Dendritic cell treated with granulocyte-macrophage colony-stimulating factor and Interleukin-4, amounts not matched to agents 40 ng/mL and 50 ng/mL, for 4 days (primary cell): ENCODE results near the gene PEX3.
A peak's percentile ranks its signal among the peaks of the same experiment; 100 is the strongest.
"Not testable (repeated sequence)": the region's sequence is repeated elsewhere in the genome, so short reads cannot be mapped to it uniquely, and the experiment has no call there.

Source experiments
- H3K27ac Mint-ChIP-seq: one replicate; pipeline ENCODE4 v1.8.0; 2022; ENCODE audit warnings: mild to moderate bottlenecking, mixed read lengths
- H3K27me3 Mint-ChIP-seq: one replicate; pipeline ENCODE4 v1.8.0; 2022; ENCODE audit warnings: mild to moderate bottlenecking, mixed read lengths
- H3K36me3 Mint-ChIP-seq: one replicate; pipeline ENCODE4 v1.8.0; 2022; ENCODE audit warnings: low read depth, mixed read lengths
- H3K4me1 Mint-ChIP-seq: one replicate; pipeline ENCODE4 v1.8.0; 2022; ENCODE audit warnings: low read depth, mixed read lengths
- H3K4me3 Mint-ChIP-seq: one replicate; pipeline ENCODE4 v1.8.0; 2022; ENCODE audit warnings: mild to moderate bottlenecking, moderate library complexity, mixed read lengths
- H3K9me3 Mint-ChIP-seq: one replicate; pipeline ENCODE4 v1.8.0; 2022; ENCODE audit warnings: mixed read lengths
- intact Hi-C: fragments of 100-400 bp; cut with micrococcal nuclease; formaldehyde crosslinking; loops from one replicate; pipeline ENCODE4 v1.15.0; 2022

The PEX3 gene

GRCh38 chr6:143427109-143427817 lies 23.3 kb upstream of the PEX3 start:
- Mint-ChIP-seq H3K4me3 (no peak overlapping the region), H3K27me3 (no peaks in the 10 kb centered on the region), H3K9me3 (no peaks in the 10 kb centered on the region), H3K27ac (no peak overlapping the region), H3K4me1 (no peaks in the 10 kb centered on the region), H3K36me3 (peaks cover 7% of the 10 kb centered on the region)
- intact Hi-C loops, result loop anchor here (1.0 to 5.0 kb wide), 4 partner anchors 195 to 950 kb away; no protein-coding TSS in a partner anchor

GRCh38 chr6:143429970-143430369 lies 20.6 kb upstream of the PEX3 start:
- intact Hi-C loops, result loop anchor here (5.0 to 10.0 kb wide), 2 partner anchors 865 to 953 kb away; no protein-coding TSS in a partner anchor
- Mint-ChIP-seq H3K4me3 (no peak overlapping the region), H3K27ac (no peak overlapping the region), H3K4me1 (no peaks in the 10 kb centered on the region), H3K36me3 (peaks cover 11% of the 10 kb centered on the region), H3K9me3 (no peaks in the 10 kb centered on the region), H3K27me3 (no peaks in the 10 kb centered on the region)

- H3K4me3 Mint-ChIP-seq, result no peak overlapping the region
- intact Hi-C loops, result loop anchor here (10.0 kb wide), 1 partner anchor 866 kb away; no protein-coding TSS in a partner anchor
- H3K27me3 Mint-ChIP-seq, result no peaks in the 10 kb centered on the region
- peaks cover 15% of the 10 kb centered on the region for H3K36me3 Mint-ChIP-seq
- no peaks in the 10 kb centered on the region for H3K4me1 Mint-ChIP-seq
- H3K27ac Mint-ChIP-seq, result no peak overlapping the region
- no peaks in the 10 kb centered on the region for H3K9me3 Mint-ChIP-seq
These were observed 19.4 kb upstream of the PEX3 start for GRCh38 chr6:143431226-143431625.

GRCh38 chr6:143432588-143432987 lies 18.0 kb upstream of the PEX3 start:
- no peaks in the 10 kb centered on the region for H3K27me3 Mint-ChIP-seq
- no peaks in the 10 kb centered on the region for H3K4me1 Mint-ChIP-seq
- H3K4me3 Mint-ChIP-seq, result no peak overlapping the region
- intact Hi-C loops, result loop anchor here (10.0 kb wide), 1 partner anchor 868 kb away; no protein-coding TSS in a partner anchor
- no peak overlapping the region for H3K27ac Mint-ChIP-seq
- H3K36me3 Mint-ChIP-seq, result peaks cover 20% of the 10 kb centered on the region
- no peaks in the 10 kb centered on the region for H3K9me3 Mint-ChIP-seq

- Mint-ChIP-seq H3K27ac (no peak overlapping the region), H3K4me3 (no peak overlapping the region), H3K4me1 (no peaks in the 10 kb centered on the region), H3K27me3 (no peaks in the 10 kb centered on the region), H3K36me3 (peaks cover 19% of the 10 kb centered on the region), H3K9me3 (peaks cover 7% of the 10 kb centered on the region)
- intact Hi-C loops, result loop anchor here (10.0 kb wide), 1 partner anchor 1296 kb away; the partner anchor contains the start of genes NMBR and VTA1
These were observed 9.6 kb upstream of the PEX3 start for GRCh38 chr6:143441010-143441409.

GRCh38 chr6:143441680-143442545 lies 8.7 kb upstream of the PEX3 start:
- intact Hi-C loops, result loop anchor here (10.0 kb wide), 1 partner anchor 1297 kb away; the partner anchor contains the start of genes NMBR and VTA1
- Mint-ChIP-seq H3K4me3 (no peak overlapping the region), H3K4me1 (no peaks in the 10 kb centered on the region), H3K9me3 (peaks cover 7% of the 10 kb centered on the region), H3K36me3 (peaks cover 13% of the 10 kb centered on the region), H3K27ac (no peak overlapping the region), H3K27me3 (no peaks in the 10 kb centered on the region)

- intact Hi-C loops, result loop anchor here (10.0 kb wide), 1 partner anchor 1298 kb away; the partner anchor contains the start of genes NMBR and VTA1
- H3K27me3 Mint-ChIP-seq, result no peaks in the 10 kb centered on the region
- H3K36me3 Mint-ChIP-seq, result peaks cover 11% of the 10 kb centered on the region
- H3K4me3 Mint-ChIP-seq, result no peak overlapping the region
- peaks cover 7% of the 10 kb centered on the region for H3K9me3 Mint-ChIP-seq
- no peak overlapping the region for H3K27ac Mint-ChIP-seq
- no peaks in the 10 kb centered on the region for H3K4me1 Mint-ChIP-seq
These were observed 7.5 kb upstream of the PEX3 start for GRCh38 chr6:143443096-143443495.

- not testable (repeated sequence) for H3K4me1 Mint-ChIP-seq, H3K4me3 Mint-ChIP-seq, H3K9me3 Mint-ChIP-seq, H3K27me3 Mint-ChIP-seq, H3K27ac Mint-ChIP-seq
- H3K36me3 Mint-ChIP-seq, result peaks cover 11% of the 10 kb centered on the region
- intact Hi-C loops, result loop anchor here (10.0 kb wide), 1 partner anchor 1303 kb away; the partner anchor contains the start of genes NMBR and VTA1
These were observed 2.7 kb upstream of the PEX3 start for GRCh38 chr6:143447865-143448264.

- Mint-ChIP-seq H3K36me3 (peaks cover 11% of the 10 kb centered on the region), H3K4me3 (no peak overlapping the region), H3K27me3 (no peaks in the 10 kb centered on the region), H3K27ac (no peak overlapping the region), H3K9me3 (no peaks in the 10 kb centered on the region), H3K4me1 (peaks cover 9% of the 10 kb centered on the region)
- intact Hi-C loops, result loop anchor here (10.0 kb wide), 1 partner anchor 1304 kb away; the partner anchor contains the start of genes NMBR and VTA1
These were observed 1.4 kb upstream of the PEX3 start for GRCh38 chr6:143449082-143449713.

- Mint-ChIP-seq H3K27me3 (no peaks in the 10 kb centered on the region), H3K27ac (peak overlapping the region; percentile 94), H3K4me1 (peaks cover 9% of the 10 kb centered on the region), H3K4me3 (peak overlapping the region; percentile 98), H3K9me3 (no peaks in the 10 kb centered on the region), H3K36me3 (peaks cover 11% of the 10 kb centered on the region)
- intact Hi-C loops, result loop anchor here (10.0 kb wide), 1 partner anchor 1305 kb away; the partner anchor contains the start of genes NMBR and VTA1
These were observed 722 bp upstream of the PEX3 start for GRCh38 chr6:143449714-143450452.

- Mint-ChIP-seq H3K4me3 (peak overlapping the region; percentile 98), H3K36me3 (peaks cover 11% of the 10 kb centered on the region), H3K27ac (peak overlapping the region; percentile 94), H3K27me3 (no peaks in the 10 kb centered on the region), H3K4me1 (peaks cover 9% of the 10 kb centered on the region), H3K9me3 (no peaks in the 10 kb centered on the region)
- intact Hi-C loops, result no loop called here
These were observed 926 bp downstream of the PEX3 start for GRCh38 chr6:143451531-143451930.

- no peak overlapping the region for H3K27ac Mint-ChIP-seq
- intact Hi-C loops, result no loop called here
These were observed 7.2 kb downstream of the PEX3 start for GRCh38 chr6:143457563-143458359.

More at GRCh38 chr6:143457563-143458359, 7.2 kb downstream of the PEX3 start:
- Mint-ChIP-seq H3K9me3 (no peaks in the 10 kb centered on the region), H3K36me3 (peaks cover 17% of the 10 kb centered on the region), H3K4me1 (no peaks in the 10 kb centered on the region), H3K4me3 (no peak overlapping the region), H3K27me3 (no peaks in the 10 kb centered on the region)
